ENCODE results near the gene SLC43A2. TPM values are rescaled to one million over a fixed set of nuclear protein-coding genes. Genes with fewer than 3 reads are reported as not detected.

Gene SLC43A2
- total RNA-seq, 1 donor from 2014 or later: 2.3 TPM

DNA sequence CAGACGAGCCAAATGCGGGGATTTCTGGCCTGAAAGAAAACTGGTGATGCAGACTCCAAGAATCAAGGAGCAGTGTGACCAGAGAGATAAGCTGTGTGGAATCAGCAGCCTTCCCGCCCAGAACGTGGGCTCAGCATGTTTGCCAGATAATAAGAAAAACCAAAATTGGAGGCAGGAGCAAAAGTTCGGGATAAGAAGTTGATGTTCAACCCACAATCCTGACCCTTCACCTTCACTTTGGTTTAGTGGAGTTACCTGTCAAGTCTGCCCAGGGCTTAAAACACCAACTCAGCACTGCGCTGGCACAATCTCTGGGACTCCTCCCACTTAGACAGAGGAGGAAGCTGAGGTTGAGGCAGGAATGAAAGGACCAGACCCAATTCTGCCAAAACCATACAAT lies 3.1 kb downstream of the SLC43A2 start:
- TF ChIP-seq, protein P1, sequence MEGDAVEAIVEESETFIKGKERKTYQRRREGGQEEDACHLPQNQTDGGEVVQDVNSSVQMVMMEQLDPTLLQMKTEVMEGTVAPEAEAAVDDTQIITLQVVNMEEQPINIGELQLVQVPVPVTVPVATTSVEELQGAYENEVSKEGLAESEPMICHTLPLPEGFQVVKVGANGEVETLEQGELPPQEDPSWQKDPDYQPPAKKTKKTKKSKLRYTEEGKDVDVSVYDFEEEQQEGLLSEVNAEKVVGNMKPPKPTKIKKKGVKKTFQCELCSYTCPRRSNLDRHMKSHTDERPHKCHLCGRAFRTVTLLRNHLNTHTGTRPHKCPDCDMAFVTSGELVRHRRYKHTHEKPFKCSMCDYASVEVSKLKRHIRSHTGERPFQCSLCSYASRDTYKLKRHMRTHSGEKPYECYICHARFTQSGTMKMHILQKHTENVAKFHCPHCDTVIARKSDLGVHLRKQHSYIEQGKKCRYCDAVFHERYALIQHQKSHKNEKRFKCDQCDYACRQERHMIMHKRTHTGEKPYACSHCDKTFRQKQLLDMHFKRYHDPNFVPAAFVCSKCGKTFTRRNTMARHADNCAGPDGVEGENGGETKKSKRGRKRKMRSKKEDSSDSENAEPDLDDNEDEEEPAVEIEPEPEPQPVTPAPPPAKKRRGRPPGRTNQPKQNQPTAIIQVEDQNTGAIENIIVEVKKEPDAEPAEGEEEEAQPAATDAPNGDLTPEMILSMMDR (conservative IDR thresholded peaks at IDR 0.05; ENCODE audit: low read depth, low read length): no peak
- no peak overlapping the region for H3K4me3 ChIP-seq (ENCODE audit: low read depth, low read length)
- no peak for DNase-seq (ENCODE audit: low read depth)

DNA sequence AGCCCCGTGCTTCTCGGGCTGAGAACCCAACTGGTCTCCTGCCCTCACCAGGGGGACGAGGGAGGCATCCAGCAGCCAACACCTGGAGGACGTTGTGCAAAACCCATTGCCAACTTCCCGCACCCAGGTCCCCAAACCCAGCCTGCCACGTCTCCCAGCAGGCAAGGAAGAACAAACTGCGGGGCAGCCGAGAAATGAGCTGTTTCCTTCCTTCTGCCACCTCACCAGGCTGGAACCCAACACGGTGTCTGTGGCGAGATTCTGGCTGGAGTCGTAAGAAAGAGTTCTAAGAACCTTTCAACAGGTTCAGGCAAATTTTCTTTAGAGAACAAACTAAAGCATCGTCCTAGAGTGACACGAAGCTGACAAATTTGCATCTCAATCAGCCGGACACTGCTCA lies 3.6 kb downstream of the SLC43A2 start:
- no peak for DNase-seq (ENCODE audit: low read depth)
- no peak overlapping the region for H3K4me3 ChIP-seq (ENCODE audit: low read depth, low read length)
- TF ChIP-seq, protein P1 (conservative IDR thresholded peaks at IDR 0.05; ENCODE audit: low read depth, low read length): no peak

DNA sequence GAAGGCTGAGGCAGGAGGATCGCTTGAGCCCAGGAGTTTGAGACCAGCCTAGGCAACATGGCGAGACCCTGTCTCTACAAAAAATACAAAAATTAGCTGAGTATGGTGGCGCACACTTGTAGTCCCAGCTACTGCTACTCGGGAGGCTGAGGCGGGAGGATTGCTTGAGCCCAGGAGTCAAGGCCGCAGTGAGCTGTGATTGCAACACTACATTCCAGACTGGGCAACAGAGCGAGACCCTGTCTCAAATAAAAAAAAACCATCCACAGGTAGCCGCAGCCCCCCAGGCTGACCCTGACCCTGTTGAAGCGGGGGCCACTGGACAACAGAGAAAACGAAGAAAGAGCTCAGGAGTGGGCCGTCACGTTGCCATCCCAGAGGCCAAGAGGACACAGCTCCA lies 4.0 kb downstream of the SLC43A2 start:
- DNase-seq (ENCODE audit: low read depth): no peak
- no peak overlapping the region for H3K4me3 ChIP-seq (ENCODE audit: low read depth, low read length)
- TF ChIP-seq, protein P1 (conservative IDR thresholded peaks at IDR 0.05; ENCODE audit: low read depth, low read length): no peak

DNA sequence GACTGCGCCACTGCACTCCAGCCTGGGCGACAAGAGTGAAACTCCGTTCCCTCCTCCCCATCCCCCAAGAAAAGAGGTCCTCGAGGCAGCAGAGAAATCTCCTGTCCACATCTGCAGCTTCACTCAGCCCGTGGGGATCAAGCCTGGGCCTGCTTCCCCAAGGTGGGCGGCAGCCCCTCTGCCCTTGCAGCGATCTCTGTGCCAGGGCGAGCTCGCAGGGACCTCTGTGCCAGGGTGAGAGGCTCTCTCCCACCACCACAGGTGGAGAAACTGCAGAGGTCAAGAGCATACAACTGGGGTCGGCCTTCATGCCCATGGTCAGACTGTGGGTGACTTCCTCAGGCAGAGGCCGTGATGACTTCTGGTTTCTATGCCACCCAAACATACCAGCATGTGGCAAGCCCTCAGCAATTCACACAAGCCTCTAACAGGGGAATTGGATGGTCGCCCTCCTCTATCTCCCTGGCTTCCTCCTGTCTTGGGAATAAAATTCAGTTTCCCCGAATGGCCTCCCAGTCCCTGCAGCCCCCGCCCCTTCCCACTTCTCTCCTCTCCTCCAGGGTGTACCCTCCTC lies 5.5 kb downstream of the SLC43A2 start:
- H3K4me3 ChIP-seq (ENCODE audit: low read depth, low read length): no peak overlapping the region
- no peak for DNase-seq (ENCODE audit: low read depth)
- TF ChIP-seq, protein P1 (conservative IDR thresholded peaks at IDR 0.05; ENCODE audit: low read depth, low read length): no peak

DNA sequence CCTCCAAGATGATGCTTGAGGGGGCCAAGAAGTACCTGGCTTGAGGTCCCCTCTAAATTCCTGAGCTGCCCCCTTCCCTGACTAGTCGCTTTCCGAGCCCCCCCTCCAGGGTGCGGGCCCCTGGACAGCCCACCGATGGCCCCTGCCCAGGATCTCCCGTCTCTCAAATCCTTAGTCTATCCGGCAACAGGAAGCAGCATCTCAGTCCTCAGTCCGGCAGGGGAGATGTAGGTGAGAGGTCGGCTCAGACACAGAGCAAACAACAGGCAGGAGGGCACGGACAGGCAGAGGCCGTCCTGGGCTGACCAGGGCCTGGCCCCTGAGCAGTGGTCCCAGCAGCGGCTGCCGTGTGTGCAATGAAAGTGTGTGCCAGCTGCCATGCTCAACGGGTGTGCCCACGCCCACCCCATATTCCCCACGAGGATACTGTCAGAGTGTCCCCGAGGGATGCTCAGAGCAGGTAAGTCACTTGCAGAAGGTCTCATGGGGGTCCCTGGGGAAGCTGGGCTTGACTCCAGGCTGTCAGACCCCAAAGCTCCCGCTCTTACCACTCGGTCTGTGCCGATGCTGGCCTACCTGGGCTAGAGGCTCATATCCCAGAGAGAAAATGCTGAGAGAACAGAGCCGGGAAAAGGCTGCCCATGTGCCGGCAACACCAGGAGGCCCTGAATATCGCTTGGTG lies 7.2 kb downstream of the SLC43A2 start:
- TF ChIP-seq, protein P1 (conservative IDR thresholded peaks at IDR 0.05; ENCODE audit: low read depth, low read length): no peak
- no peak for DNase-seq (ENCODE audit: low read depth)
- H3K4me3 ChIP-seq (ENCODE audit: low read depth, low read length): no peak overlapping the region

DNA sequence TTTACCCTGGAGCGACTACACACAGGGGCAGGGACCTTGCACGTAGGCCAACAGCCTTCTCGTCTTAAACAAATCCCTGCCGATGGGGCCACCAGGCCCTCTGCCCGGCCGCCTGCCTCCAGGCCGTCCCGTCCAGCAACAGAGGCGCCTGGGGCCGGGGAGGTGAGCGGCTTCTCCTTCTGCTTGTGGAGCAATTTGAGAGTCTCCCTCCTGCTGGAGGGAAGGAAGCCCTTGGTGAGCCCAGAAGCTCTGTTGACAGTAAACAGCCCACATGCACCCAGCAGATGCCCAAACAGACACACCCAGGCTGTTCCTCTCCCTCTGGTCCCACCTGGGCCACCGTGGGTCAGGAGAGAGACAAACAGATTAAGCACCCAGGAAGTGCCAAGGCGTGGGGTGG lies 8.1 kb downstream of the SLC43A2 start:
- no peak overlapping the region for H3K4me3 ChIP-seq (ENCODE audit: low read depth, low read length)
- no peak for DNase-seq (ENCODE audit: low read depth)
- TF ChIP-seq, protein P1 (conservative IDR thresholded peaks at IDR 0.05; ENCODE audit: low read depth, low read length): no peak

Measured in epithelial cell of proximal tubule (primary cell).